Activated T-helper 2 cell treated with anti-CD3 and anti-CD28 coated beads, Interferon-gamma antibody, Interleukin-2, Interleukin-4, amounts not matched to agents 10 μg/mL and 5 μg/mL and 100 μg/mL, durations not matched to agents 14 hours and 24 hours and 36 hours (primary cell): Measurements from ENCODE around the gene MYOCD. TPM values are rescaled to one million over a fixed set of nuclear protein-coding genes. Genes with fewer than 3 reads are reported as not detected.

Source experiments
- DNase-seq: peaks from one replicate; pipeline ENCODE4 v3.0.0; 2021; ENCODE audit warnings: low spot score
- H3K27ac Mint-ChIP-seq: one replicate; pipeline ENCODE4 v1.8.0; 2021; ENCODE audit warnings: mixed read lengths
- H3K27me3 Mint-ChIP-seq: one replicate; pipeline ENCODE4 v1.8.0; 2021; ENCODE audit warnings: low read depth, mixed read lengths
- H3K36me3 Mint-ChIP-seq: one replicate; pipeline ENCODE4 v1.8.0; 2021; ENCODE audit warnings: low read depth, mixed read lengths
- H3K4me1 Mint-ChIP-seq: one replicate; pipeline ENCODE4 v1.8.0; 2021; ENCODE audit warnings: low read depth, mixed read lengths
- H3K4me3 Mint-ChIP-seq: one replicate; pipeline ENCODE4 v1.8.0; 2021; ENCODE audit warnings: low read depth, mild to moderate bottlenecking, moderate library complexity, mixed read lengths
- H3K9me3 Mint-ChIP-seq: one replicate; pipeline ENCODE4 v1.8.0; 2021; ENCODE audit warnings: mixed read lengths
- intact Hi-C: fragments of 100-400 bp; cut with micrococcal nuclease; formaldehyde crosslinking; loops from one replicate; pipeline ENCODE4 v1.15.1; 2023
- total RNA-seq: library from RNA; stranded (reverse); gene quantifications from 2 replicates; pipeline ENCODE4 v1.2.3, GENCODE V29; 2022

The MYOCD gene, protein sequence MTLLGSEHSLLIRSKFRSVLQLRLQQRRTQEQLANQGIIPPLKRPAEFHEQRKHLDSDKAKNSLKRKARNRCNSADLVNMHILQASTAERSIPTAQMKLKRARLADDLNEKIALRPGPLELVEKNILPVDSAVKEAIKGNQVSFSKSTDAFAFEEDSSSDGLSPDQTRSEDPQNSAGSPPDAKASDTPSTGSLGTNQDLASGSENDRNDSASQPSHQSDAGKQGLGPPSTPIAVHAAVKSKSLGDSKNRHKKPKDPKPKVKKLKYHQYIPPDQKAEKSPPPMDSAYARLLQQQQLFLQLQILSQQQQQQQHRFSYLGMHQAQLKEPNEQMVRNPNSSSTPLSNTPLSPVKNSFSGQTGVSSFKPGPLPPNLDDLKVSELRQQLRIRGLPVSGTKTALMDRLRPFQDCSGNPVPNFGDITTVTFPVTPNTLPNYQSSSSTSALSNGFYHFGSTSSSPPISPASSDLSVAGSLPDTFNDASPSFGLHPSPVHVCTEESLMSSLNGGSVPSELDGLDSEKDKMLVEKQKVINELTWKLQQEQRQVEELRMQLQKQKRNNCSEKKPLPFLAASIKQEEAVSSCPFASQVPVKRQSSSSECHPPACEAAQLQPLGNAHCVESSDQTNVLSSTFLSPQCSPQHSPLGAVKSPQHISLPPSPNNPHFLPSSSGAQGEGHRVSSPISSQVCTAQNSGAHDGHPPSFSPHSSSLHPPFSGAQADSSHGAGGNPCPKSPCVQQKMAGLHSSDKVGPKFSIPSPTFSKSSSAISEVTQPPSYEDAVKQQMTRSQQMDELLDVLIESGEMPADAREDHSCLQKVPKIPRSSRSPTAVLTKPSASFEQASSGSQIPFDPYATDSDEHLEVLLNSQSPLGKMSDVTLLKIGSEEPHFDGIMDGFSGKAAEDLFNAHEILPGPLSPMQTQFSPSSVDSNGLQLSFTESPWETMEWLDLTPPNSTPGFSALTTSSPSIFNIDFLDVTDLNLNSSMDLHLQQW
- total RNA-seq, result not detected in 2 replicates

DNA sequence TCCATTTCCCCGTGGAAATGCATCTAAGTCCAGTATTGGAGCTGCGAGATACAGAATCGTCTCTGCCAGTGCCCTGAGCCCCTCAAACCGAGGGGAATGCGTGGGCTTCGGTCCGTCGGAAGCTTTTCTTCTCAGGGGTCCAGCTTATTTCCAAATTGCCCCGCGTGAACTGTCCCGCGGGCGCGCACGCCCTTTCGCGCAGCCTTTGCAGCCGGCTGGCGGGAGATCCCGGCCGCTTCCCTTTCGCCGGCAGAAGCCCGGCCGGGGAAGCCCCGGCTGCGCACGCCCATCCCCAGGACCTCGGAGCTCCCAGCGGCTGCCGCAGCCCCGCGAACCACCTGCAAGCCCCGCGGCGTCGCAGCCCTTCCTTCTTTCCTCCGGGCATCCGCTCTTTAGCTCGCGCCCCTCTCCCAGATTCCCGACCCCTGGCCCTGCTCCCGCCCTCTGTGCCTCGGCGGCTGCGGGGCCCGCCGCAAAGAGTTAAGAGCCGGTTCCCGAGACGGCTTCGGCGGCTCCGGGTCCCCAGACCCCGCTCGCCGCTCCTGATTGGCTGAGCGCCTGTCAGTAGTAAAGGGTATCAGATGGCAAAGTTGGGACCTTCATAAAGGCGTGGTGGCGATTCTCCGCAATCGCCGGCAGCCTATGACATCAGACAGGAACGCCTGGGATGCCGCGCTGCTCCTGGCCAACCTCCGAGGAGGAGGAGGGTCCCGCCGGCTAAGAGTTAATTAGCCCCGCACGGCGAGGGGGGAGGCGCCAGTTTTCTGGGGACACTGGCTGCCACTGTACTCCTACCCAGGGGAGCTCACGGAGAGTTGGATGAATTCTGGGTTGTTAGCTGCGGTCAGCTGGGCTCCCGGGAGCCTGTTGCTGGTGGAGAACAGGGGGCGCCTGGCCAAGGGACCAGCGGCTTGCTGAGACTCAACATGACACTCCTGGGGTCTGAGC lies at the start of gene MYOCD:
MYOCD (plus strand) TSS at position 628 of the 948 bp plus-strand sequence; CDS start at position 927, 299 bp downstream.
- peaks cover 4% of the 10 kb centered on the region for H3K9me3 Mint-ChIP-seq
- no peak within 1 kb of the TSS for H3K27ac Mint-ChIP-seq
- peaks cover 24% of the 10 kb centered on the region for H3K27me3 Mint-ChIP-seq
- DNase-seq, result no peak
- intact Hi-C loops, result no loop called here
- H3K4me3 Mint-ChIP-seq, result no peak within 1 kb of the TSS
- H3K36me3 Mint-ChIP-seq, result no peaks in the 10 kb centered on the region
- no peaks in the 10 kb centered on the region for H3K4me1 Mint-ChIP-seq

DNA sequence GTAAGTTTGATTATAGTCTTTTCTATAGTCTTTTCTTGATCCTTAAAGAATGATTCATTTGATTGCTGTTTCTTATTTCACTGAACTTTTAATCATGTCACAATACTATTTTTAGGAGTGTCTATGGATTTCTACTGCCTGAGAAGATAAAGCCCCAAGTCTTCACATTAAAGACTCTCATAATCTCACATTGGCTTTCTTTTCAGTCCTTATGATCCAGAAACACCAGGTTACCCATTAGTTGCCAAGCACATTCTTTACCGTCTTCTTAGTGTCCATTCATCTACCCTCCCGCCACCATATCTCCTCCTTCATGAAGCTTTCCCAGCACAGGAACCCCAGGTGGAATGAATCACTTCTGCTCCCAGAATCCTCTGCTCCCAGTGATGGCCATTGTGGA lies 49.5 kb upstream of the MYOCD start:
- no peaks in the 10 kb centered on the region for H3K4me1 Mint-ChIP-seq
- peaks cover 34% of the 10 kb centered on the region for H3K9me3 Mint-ChIP-seq
- no peaks in the 10 kb centered on the region for H3K36me3 Mint-ChIP-seq
- no peak overlapping the region for H3K4me3 Mint-ChIP-seq
- H3K27ac Mint-ChIP-seq, result no peak overlapping the region
- intact Hi-C loops, result no loop called here
- H3K27me3 Mint-ChIP-seq, result no peaks in the 10 kb centered on the region
- DNase-seq, result no peak

DNA sequence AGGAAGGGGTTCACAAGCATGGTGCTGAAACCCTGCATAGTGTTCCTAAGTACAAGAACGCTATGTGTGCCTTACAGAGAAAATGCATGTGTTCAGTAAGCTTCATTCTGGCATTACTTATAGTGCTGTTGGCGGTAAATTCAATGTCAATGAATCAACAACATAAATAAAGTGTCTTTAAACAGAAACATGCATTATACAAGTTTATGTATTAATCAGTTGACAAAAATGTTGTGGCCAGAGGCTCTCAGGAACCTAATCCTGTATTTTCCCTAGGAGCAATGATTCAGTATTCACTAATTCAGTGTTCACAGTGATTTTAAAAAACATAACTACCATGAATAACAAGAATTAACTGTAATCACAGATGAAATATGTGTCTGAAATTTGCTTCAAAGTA lies 47.1 kb upstream of the MYOCD start:
- Mint-ChIP-seq H3K4me1 (no peaks in the 10 kb centered on the region), H3K36me3 (no peaks in the 10 kb centered on the region)
- intact Hi-C loops, result no loop called here

DNA sequence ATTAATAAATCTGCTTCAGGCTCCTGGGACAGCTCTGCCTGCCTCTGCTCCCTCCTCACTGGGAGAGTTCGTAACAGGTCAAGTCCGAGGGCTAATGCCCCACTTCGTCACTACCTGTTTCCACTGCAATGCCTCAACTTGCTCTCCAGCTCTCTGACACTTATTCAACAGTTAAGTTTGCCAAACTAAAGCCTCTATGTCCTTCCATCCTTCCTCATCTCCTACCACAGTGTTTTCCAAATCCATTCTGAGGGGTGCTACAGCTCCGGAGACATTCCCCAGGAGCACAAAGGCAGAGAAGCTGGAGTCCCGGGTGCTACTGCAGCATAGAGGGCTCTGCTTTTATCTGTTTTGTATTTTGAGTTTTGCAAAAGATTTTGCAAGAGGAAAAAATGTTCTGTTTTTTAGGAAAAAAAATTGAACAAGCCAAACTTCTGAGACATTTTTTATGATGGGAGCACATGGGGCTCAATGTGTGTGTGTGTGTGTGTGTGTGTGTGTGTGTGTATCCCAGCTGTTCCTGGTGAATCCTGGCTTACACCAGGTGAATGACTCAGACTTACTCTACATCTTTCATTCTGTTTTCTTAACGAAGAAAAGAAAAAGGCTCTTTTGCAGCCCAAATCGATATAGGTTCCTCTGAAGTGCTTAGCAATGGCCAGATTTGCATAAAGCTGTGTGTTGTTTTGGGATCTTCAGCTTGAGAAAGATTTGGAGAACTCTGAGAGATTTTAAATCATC lies 46.1 kb upstream of the MYOCD start:
- Mint-ChIP-seq H3K36me3 (no peaks in the 10 kb centered on the region), H3K27me3 (no peaks in the 10 kb centered on the region), H3K4me1 (no peaks in the 10 kb centered on the region), H3K4me3 (no peak overlapping the region), H3K27ac (no peak overlapping the region), H3K9me3 (peaks cover 42% of the 10 kb centered on the region)
- DNase-seq, result no peak
- intact Hi-C loops, result no loop called here

More for the DNA sequence above, 47.1 kb upstream of the MYOCD start:
- DNase-seq, result no peak
- no peak overlapping the region for H3K27ac Mint-ChIP-seq
- no peaks in the 10 kb centered on the region for H3K27me3 Mint-ChIP-seq
- H3K9me3 Mint-ChIP-seq, result peaks cover 42% of the 10 kb centered on the region
- no peak overlapping the region for H3K4me3 Mint-ChIP-seq

DNA sequence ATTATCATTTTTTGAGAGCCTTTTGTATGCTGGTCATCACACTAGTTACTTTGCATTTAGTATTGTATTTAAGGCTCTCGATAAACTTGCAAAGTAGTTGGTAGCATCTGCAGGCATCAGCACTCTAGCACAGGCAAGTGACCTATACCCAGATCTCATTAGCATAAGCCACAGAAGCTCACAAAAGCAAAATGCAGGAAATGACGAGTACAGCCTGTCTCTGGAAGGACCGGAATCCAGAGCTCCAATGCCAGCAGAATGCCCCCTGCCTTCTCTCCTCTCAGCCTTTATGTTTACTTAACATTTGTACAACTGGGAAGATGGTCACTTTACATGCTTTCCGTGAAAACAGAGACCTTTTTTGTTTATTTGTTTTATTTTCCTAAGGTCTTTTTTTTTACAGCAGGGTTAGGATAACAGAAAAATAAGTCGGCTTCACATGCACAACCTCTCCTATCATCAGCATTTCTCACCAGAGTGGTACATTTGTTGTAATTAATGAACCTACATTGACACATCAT lies 45.4 kb upstream of the MYOCD start:
- Mint-ChIP-seq H3K27ac (no peak overlapping the region), H3K27me3 (no peaks in the 10 kb centered on the region), H3K9me3 (peaks cover 39% of the 10 kb centered on the region), H3K4me3 (no peak overlapping the region), H3K4me1 (no peaks in the 10 kb centered on the region), H3K36me3 (no peaks in the 10 kb centered on the region)
- intact Hi-C loops, result no loop called here
- DNase-seq, result no peak

DNA sequence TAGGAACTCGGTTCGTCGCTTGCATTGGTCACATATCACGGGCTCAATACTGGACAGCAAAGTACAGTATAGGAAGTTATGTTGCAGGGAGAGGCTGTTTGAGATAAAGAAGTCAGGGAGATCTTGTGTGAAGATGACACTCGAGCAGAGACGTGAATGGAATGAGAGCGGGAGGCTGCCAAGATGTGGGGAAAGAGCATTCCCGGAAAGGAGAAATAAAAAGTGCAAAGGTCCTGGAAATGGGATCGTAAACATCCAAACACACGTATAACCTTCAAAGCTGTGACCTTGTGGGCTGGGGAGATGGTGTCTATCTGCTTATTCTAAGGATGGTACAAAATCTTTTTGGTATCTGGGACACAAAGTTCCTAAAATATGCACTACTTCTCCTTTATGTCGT lies 43.0 kb upstream of the MYOCD start:
- Mint-ChIP-seq H3K36me3 (no peaks in the 10 kb centered on the region), H3K27ac (no peak overlapping the region), H3K4me3 (no peak overlapping the region), H3K4me1 (no peaks in the 10 kb centered on the region), H3K27me3 (no peaks in the 10 kb centered on the region), H3K9me3 (peaks cover 35% of the 10 kb centered on the region)
- intact Hi-C loops, result no loop called here
- no peak for DNase-seq

DNA sequence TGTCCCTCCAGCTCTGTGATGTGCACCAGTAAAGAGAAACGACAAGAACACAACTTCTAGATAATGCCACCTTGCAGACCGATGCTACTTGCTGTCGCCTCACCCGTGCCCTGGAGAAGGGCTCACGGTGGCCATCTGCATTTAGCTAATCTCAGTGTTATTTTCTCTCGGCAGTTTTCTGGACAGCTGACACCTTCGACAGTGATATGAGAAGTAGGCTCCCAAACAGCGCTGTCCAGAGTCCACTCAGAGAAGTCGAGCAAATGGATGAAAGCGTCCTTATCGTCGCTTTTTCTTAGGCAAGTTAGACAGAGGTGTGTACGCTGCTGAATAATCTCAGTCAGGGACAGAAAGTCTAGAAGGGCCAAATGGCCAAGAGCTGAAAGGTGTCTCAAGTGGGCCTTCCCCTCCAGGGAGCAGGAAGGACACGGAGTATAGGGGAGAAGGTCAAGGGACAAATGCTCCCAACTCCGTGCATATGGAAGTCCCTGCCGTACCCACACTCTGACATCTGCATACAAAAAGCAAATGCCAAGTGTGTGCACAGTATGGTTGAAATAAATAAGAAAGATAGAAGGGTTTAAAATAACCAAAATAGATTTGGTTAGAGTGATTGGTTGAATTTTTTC lies 42.4 kb upstream of the MYOCD start:
- no peaks in the 10 kb centered on the region for H3K4me1 Mint-ChIP-seq
- H3K27me3 Mint-ChIP-seq, result no peaks in the 10 kb centered on the region
- peaks cover 36% of the 10 kb centered on the region for H3K9me3 Mint-ChIP-seq
- H3K27ac Mint-ChIP-seq, result no peak overlapping the region
- H3K36me3 Mint-ChIP-seq, result no peaks in the 10 kb centered on the region
- no peak overlapping the region for H3K4me3 Mint-ChIP-seq
- DNase-seq, result no peak
- intact Hi-C loops, result no loop called here

DNA sequence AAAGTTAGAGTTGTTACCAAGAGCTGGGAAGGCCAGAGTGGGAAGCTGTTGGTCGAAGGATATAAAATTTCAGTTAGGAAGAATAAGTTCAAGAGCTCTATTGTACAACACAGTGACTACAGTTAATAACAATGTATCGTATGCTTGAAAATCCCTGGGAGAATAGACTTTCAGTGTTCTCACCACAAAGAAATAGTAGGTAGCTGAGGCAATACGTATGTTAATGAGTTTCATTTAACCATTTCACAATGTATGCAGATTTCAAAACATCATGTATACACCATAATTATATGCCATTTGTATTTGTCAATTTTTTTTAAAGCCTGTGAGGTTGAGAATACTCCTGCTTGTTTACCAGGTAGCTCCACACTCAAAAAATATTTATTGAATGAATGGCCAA lies 41.5 kb upstream of the MYOCD start:
- Mint-ChIP-seq H3K27ac (no peak overlapping the region), H3K36me3 (no peaks in the 10 kb centered on the region), H3K27me3 (no peaks in the 10 kb centered on the region), H3K4me1 (no peaks in the 10 kb centered on the region), H3K9me3 (peaks cover 36% of the 10 kb centered on the region), H3K4me3 (no peak overlapping the region)
- intact Hi-C loops, result no loop called here
- no peak for DNase-seq

DNA sequence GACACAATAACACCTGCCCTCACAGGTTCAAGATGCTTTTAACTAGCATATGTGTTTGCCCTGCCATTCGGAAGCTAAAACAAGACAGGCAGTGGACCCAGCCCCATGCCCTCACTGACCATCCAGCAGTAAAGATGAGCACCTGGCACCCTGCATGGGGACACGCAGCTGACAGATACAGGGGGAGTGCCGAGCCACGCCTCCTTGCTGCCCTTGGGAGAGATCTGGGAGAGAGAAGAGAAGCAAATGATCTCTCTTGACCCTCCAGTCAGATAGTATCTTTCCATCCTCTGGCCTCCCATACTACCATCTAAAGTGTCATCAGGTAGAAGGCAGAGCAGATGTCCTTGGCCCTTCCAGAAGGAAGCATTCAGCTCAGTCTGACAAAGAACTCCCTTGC lies 40.6 kb upstream of the MYOCD start:
- peaks cover 36% of the 10 kb centered on the region for H3K9me3 Mint-ChIP-seq
- no peaks in the 10 kb centered on the region for H3K36me3 Mint-ChIP-seq

DNA sequence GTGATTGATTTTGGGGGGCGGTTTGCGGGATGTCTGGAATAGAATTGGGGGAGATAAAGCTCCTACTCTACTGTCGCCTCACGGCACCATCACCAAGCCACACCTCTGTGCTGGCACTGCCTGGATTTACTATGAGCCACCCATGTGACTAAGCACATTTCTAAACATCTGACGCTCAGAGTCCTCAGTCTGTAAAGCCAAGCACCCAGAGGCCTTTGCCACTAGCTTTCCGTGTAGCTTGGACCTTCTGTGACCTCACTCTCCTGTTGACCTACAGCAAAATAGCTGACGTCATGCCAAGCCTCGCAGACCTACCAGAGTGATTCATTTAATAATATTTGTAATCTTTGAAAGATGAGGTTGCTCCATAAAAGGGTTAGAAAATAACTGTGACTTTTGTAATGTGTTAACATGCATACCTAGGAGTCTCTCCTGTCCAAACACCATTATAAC lies 38.5 kb upstream of the MYOCD start:
- no peak for DNase-seq
- no peak overlapping the region for H3K4me3 Mint-ChIP-seq
- intact Hi-C loops, result no loop called here
- no peaks in the 10 kb centered on the region for H3K36me3 Mint-ChIP-seq
- peaks cover 43% of the 10 kb centered on the region for H3K9me3 Mint-ChIP-seq
- no peak overlapping the region for H3K27ac Mint-ChIP-seq
- H3K27me3 Mint-ChIP-seq, result no peaks in the 10 kb centered on the region
- no peaks in the 10 kb centered on the region for H3K4me1 Mint-ChIP-seq

More for the DNA sequence above, 40.6 kb upstream of the MYOCD start:
- no peaks in the 10 kb centered on the region for H3K27me3 Mint-ChIP-seq
- no peak overlapping the region for H3K4me3 Mint-ChIP-seq
- no peak overlapping the region for H3K27ac Mint-ChIP-seq
- intact Hi-C loops, result no loop called here
- DNase-seq, result no peak
- no peaks in the 10 kb centered on the region for H3K4me1 Mint-ChIP-seq

DNA sequence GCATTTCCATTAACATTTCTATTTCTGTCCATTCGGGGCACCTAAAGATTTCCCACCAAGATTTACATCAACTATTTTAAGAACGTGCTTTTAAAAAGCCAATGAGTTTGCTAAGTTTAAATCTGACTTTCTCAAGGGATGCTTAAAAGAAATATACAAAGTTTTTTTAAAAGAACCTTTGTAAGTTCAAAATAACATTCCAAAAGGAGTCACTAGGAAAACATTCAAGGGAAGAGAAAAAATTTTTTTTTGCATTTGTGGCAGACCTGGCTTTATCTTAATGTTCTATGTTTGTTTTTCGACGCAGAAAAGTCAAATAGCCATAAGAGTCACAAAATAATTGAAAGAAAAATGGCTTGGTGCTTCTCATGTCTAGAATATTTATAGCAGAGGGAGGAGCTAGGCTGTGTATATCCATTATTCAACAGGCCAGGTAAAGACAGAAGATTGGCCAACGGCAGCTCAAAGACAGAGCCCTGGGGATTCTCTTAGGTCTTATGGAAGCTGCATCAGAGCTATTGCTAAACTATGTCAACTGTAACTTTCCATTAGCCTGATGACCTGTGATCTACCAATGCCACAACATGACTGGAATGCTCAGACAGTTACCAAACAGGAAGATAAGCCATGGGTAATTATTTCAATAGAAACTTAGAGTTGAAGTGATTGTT lies 37.8 kb upstream of the MYOCD start:
- intact Hi-C loops, result no loop called here
- H3K36me3 Mint-ChIP-seq, result no peaks in the 10 kb centered on the region
- no peaks in the 10 kb centered on the region for H3K4me1 Mint-ChIP-seq
- no peak overlapping the region for H3K4me3 Mint-ChIP-seq
- peaks cover 41% of the 10 kb centered on the region for H3K9me3 Mint-ChIP-seq
- no peak for DNase-seq
- H3K27ac Mint-ChIP-seq, result no peak overlapping the region
- H3K27me3 Mint-ChIP-seq, result no peaks in the 10 kb centered on the region
